ENCODE measurements around the gene MRGPRX2.

The MRGPRX2 gene

DNA sequence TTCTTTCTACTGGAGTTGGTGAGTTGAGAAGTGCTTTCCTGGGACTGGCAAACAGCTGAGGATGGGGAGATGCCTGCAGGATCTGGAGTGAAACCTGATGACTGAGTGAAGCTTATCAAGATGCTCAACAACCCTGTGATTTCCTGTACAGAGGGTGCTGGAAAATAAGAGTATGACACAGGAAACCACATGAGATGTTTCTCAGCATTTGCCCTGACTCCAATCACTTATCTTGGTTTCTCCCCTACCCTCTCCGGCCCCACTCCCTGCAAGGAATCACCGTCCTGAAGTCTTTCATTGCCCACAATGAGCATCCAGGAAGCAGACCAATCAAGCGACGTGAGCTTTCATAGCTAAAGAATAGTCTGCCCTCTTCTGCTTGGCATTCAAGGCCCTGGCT is at the start of gene MRGPRX2:
Gene MRGPRX2, minus strand, starts transcription at position 89 of the 400 bp plus-strand sequence. CDS start 4,315 bp downstream, outside the sequence.
- DNase-seq (ENCODE audit: low read depth), result no peak

GRCh38 chr11:19110295-19110694 is 49.8 kb upstream of the MRGPRX2 start:
- DNase-seq (ENCODE audit: low read depth), result no peak

- no peak for DNase-seq (ENCODE audit: low read depth)
Observed at GRCh38 chr11:19107125-19107524, 46.6 kb upstream of the MRGPRX2 start.

DNA sequence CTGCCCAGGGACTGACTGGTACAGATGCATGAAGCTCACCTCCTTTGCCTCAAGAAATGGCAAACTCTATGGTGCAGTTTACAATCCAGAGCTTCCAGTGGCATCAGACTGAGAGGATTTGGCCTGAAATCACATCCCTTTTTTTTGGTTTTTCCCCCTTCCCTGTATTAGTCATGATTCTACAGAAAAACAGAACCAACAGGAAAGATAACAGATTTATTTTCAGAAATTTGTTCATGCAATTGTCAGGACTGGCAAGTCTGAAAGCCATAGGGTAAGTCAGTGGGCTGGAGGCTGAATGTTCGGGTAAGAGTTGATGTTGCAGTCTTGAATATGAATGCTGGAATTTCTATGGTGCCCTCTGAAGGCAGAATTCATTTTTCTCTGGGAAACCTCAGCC is 44.5 kb upstream of the MRGPRX2 start:
- DNase-seq (ENCODE audit: low read depth), result no peak

DNA sequence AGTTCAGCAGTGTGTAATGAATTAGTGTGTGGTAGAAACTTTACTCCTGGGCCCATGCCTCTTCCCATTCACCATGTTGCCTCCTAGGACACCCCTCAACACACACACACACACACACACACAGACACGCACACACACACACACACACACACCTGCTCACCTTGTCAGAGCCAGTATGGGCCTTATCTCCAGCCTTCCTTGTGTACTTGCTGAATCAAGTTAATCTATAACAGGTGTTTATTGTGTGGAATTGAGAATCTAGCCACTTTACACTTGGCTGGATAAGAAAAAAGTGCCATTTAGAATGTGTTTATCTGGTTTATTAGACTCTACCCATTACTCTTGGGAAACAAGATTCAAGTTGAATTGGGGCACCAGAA is 42.0 kb upstream of the MRGPRX2 start:
- no peak for DNase-seq (ENCODE audit: low read depth)

DNA sequence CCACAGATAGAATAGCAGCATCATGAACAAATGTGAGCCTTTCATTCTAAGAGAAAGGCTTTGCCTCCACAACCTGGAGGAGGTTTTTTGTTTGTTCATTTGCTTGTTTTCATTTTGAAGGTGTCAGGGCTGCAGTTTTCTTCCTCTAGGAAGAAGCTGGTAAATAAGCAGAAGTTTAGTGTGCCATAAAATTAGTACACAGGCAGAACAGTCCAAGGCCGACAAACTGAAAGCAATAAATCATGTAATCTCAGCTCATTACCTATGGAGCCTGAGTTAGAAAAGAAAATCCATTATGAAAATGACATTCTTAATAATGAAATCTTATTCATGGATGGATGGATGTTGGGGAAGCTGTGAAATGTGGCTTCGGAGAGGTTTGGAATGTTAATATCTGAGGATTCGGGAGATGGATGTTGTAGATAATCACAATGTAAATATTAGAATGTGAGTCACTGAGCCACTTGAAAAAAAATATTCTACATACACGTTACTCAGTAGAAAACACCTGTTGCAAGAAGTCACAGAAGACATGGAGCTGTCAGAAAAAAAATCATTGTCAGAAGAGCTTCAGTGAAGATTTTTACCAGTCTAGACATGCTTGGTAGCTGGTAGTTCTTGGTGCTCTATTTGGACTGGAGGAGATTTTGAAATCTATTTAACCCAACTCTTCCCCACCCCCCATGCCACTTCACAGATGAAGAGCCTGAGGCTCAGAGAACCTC is 41.4 kb upstream of the MRGPRX2 start:
- DNase-seq (ENCODE audit: low read depth), result no peak

DNA sequence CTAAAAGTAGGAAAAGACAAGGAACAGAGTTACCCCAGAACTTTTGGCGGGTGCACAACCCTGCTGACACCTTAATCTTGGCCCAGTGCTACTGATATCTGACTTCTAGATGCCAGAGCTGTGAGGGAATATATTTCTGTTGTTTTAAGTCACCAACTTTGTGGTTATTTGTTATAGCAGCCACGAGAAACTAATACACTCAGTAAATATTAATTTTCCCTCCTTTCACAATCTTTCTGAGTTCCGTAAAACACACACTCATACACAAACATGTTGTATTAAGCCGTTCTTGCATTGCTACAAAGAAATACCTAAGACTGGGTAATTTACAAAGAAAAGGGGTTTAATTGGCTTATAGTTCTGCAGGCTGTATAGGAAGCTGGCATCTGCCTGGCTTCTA is 40.4 kb upstream of the MRGPRX2 start:
- DNase-seq (ENCODE audit: low read depth), result no peak

- no peak for DNase-seq (ENCODE audit: low read depth)
Observed at GRCh38 chr11:19099093-19099492, 38.6 kb upstream of the MRGPRX2 start.

DNA sequence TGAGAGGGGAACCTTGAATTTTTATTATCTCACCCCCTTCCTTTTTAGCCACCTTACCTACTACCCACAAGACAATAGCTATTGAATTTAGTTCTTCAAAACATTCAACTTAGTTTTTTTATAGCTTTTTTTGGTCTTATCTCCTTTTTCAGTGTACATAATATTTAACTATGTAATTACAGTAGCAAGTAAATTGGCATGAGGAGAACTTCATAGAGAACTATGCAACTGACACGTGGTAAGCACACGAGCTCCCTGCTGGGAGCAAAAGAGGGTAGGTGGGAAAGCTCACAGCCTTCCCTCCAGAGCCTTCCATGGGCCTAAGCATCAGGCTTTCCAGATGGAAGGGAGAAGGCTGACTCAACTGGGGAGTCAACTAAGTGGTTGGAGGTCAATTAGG is 34.3 kb upstream of the MRGPRX2 start:
- DNase-seq (ENCODE audit: low read depth), result no peak

DNA sequence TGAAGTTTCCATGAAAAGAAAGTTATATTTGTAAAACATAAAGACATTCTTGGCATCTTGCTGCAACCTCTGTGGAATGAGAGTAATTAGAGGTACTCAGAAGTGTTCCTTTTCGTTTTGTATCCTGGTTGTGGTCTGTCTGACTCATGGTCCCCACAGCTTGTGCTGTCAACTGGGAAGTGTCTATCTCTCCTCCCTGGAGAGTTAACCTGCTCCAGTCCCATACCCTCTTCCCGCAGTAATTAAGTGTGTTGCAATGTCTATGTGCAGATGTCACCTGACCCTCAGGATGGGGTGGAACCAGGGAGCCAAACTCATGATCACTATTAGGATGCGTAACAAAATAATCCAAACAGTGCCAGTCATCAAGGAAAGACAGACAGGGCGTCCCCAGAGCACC is 33.5 kb upstream of the MRGPRX2 start:
- DNase-seq (ENCODE audit: low read depth), result peak; percentile 49

DNA sequence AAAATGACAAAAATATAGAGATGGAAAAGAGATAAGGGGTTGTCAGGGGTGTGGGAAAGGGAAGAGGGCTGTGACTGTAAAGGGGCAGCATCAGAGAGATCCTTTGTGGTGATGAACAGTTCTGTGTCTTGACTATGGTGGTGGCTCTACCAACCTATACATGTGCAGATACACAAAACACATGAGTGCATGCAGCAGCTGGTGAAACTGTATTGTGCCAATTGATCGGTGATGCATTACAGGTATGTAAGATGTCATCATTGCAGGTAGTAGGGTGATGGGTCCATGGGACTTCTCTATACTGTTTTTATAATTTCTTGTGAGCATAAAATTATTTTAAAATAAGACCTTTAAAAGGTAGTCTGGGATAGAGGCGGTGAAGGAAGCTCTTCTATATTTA is 32.3 kb upstream of the MRGPRX2 start:
- DNase-seq (ENCODE audit: low read depth), result no peak

DNA sequence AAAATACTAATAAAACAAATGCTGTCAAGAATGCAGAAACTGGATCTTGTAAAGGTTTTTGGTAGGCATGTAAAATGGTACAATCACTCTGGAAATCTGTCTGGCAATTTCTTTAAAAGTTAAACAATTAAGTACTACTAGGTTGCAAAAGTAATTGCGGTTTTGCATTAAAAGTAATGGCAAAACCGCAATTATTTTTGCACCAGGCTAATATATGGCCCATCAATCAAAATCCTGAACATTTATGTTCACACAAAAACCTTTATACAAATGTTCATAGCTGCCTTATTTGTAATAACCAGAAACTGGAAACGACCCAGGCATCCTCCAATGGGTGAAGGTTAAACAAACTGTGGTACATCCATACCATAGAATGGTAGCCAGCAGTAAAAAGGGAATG is 31.8 kb upstream of the MRGPRX2 start:
- DNase-seq (ENCODE audit: low read depth), result no peak

GRCh38 chr11:19091366-19091765 is 30.8 kb upstream of the MRGPRX2 start:
- DNase-seq (ENCODE audit: low read depth), result no peak

DNA sequence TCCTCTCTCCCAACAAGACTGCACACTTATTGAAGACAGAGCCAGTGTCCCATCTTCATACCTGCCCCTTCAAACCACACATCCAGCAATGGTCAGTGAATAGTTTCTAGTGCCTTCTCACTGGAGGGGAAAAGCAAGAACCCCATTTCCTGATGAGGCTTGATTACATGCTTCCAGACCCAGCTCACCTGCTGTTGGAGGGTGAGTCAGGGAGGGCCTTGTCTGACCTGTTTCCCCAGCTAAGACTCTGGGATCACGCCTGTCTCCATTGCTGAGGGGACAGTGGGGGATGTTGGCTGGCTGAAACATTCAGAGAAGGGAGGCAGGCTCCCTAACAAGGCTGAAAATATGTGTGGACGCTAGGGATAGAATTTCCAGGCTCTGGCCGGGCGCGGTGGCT is 28.9 kb upstream of the MRGPRX2 start:
- DNase-seq (ENCODE audit: low read depth), result no peak

DNA sequence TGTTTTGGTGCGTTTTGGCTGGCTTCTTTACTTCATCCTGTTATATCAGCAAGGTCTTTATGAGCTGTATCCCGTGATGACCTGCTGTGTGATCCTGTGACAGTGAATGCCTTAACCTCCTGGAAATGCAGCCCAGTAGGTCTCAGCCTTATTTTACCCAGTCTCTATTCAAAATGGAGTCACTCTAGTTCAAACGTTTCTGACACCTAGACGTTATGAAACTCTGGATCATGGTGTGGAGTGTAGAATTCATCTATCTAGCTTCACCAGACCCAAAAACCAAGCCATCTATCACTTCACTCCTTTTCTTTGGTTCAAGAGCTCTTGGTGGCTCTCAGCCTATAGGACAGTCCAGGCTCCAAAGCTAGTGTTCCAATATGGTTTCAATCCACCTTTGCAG is 28.3 kb upstream of the MRGPRX2 start:
- DNase-seq (ENCODE audit: low read depth), result no peak

- DNase-seq (ENCODE audit: low read depth), result peak; percentile 92
Observed at GRCh38 chr11:19087658-19088057, 27.1 kb upstream of the MRGPRX2 start.

DNA sequence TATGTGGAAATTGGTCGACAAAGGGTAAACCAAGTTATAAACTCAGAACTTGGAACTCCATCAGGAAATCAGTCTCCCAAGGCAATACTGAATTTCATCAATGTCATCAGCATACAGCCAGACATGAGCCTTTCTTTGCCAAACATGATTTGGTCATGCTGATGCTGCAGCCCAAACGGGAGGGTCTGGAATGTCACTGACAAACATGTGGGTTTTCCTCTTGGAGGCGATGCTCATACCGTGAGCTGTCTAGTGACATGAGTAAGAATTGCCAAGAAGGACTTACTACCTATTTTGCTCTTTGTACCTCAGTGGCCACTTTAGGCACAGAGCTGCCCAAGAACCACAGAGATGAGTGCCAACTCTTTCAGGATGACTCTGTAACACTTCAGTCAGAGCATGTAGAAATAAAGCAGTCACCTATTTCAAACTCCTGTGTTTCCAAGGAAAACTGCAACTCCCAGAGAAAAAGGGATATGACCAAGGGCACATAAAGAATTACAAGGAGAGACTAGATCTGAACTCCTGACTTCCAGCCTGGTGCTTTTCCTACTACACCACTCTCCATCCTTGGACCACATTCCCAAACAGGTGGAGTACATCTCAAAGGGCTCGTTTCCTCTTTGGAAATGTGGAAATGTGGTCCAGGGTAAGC is 24.3 kb upstream of the MRGPRX2 start:
- DNase-seq (ENCODE audit: low read depth), result peak; percentile 14

GRCh38 chr11:19083166-19083565 is 22.6 kb upstream of the MRGPRX2 start:
- DNase-seq (ENCODE audit: low read depth), result no peak

- peak; percentile 49 for DNase-seq (ENCODE audit: low read depth)
Observed at GRCh38 chr11:19080579-19080993, 20.1 kb upstream of the MRGPRX2 start.

- DNase-seq (ENCODE audit: low read depth), result peak; percentile 91
Observed at GRCh38 chr11:19079643-19080440, 19.3 kb upstream of the MRGPRX2 start.

DNA sequence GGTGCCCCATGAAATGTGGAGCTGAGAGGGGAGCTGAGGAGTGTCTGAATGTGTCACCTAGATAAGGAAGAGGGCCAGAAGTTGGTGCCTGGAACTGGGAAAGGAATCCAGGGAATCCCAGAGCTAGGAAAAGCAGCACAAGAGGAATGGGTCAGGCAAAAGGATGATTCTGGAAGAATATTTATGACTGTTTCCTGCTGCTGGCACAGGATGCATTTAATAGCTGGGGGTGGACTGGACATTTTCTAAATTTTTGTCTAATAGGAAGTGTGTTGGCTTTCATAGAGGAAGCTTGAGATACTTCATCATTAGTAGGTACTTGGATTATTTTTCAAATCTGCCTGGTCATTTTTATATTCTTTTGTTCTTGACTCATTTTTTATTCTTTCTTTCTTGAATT is 17.4 kb upstream of the MRGPRX2 start:
- no peak for DNase-seq (ENCODE audit: low read depth)

GRCh38 chr11:19076744-19077589 is 16.4 kb upstream of the MRGPRX2 start:
- peak; percentile 62 for DNase-seq (ENCODE audit: low read depth)

Measured in ELR (cell line).